Measurements from ENCODE around the gene DHRS7B.

DNA sequence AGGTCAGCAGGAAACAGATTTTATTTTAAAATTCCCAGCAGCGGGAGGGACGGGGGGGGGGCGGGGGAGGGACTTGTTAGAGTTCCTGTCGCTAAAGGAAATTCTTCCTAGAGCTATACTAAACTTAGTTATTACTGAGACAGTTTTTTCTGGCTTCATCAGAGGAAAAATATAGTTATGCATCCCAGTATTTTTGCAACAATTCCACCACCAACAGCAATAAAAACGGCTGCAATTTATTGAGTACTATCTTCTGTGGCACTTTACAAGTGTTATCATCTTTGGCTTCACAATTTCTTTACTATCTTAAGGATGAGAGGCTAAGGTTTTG lies 6.9 kb upstream of the DHRS7B start:
- TF ChIP-seq CTCF (IDR thresholded peaks at IDR 0.05) (no peak), POLR2A (IDR thresholded peaks at IDR 0.05) (no peak)
